Liver (tissue), 9 donors: ENCODE measurements around the gene CAPSL. TPM values are rescaled to one million over a fixed set of nuclear protein-coding genes. Genes with fewer than 3 reads are reported as not detected.
"Not testable (repeated sequence)": the region's sequence is repeated elsewhere in the genome, so short reads cannot be mapped to it uniquely, and the experiment has no call there.

Experiments
- DNase-seq: peaks from one replicate; pipeline ENCODE4 v3.0.0-alpha.2; 2017; ENCODE audit warnings: low spot score
- H3K27ac ChIP-seq, 2 donors: one replicate each; pipeline ENCODE4 v1.7.0; 2013; ENCODE audit warnings: inconsistent platforms in 2 of 2, low read length in 2 of 2, control low read depth in 1 of 2, low read depth in 1 of 2, mild to moderate bottlenecking in 1 of 2
- H3K27me3 ChIP-seq, 4 donors: one replicate each; pipeline versions ENCODE4 v1.6.1 to v1.7.0; 2013; ENCODE audit warnings: low read length in 3 of 4, inconsistent platforms in 1 of 4, mild to moderate bottlenecking in 1 of 4, moderate library complexity in 1 of 4; ENCODE audit not compliant: control insufficient read depth in 4 of 4, insufficient read depth in 4 of 4
- H3K36me3 ChIP-seq, 4 donors: one replicate each; pipeline versions ENCODE4 v1.6.1 to v1.7.0; 2013; ENCODE audit warnings: low read length in 3 of 4, mild to moderate bottlenecking in 3 of 4, low read depth in 1 of 4, moderate library complexity in 1 of 4; ENCODE audit not compliant: control insufficient read depth in 4 of 4, insufficient read depth in 3 of 4
- H3K4me1 ChIP-seq, 4 donors: one replicate each; pipeline versions ENCODE4 v1.6.1 to v1.7.0; 2013; ENCODE audit warnings: low read length in 3 of 4, mild to moderate bottlenecking in 3 of 4, moderate library complexity in 1 of 4; ENCODE audit not compliant: control insufficient read depth in 4 of 4, insufficient read depth in 4 of 4
- H3K4me3 ChIP-seq, 3 donors: one replicate each; pipeline versions ENCODE4 v1.6.1 to v1.7.0; 2013; ENCODE audit warnings: low read length in 3 of 3, control low read depth in 1 of 3, low read depth in 1 of 3, mild to moderate bottlenecking in 1 of 3
- H3K9ac ChIP-seq, 2 donors: one replicate each; pipeline ENCODE4 v1.7.0; 2013; ENCODE audit warnings: low read length in 2 of 2, mild to moderate bottlenecking in 2 of 2, moderate library complexity in 2 of 2, control low read depth in 1 of 2, low read depth in 1 of 2
- H3K9me3 ChIP-seq, 4 donors: one replicate each; pipeline versions ENCODE4 v1.6.1 to v1.7.0; 2013; ENCODE audit warnings: low read length in 3 of 4; ENCODE audit not compliant: control insufficient read depth in 4 of 4
- ATF3 ChIP-seq: IDR thresholded peaks from 2 replicates; pipeline ENCODE4 v1.6.1; 2016; ENCODE audit warnings: antibody characterized with exemption
- EGR1 ChIP-seq, 2 donors: IDR thresholded peaks; 2 replicates each; pipeline ENCODE4 v1.6.1; 2016 to 2018; ENCODE audit warnings: antibody characterized with exemption in 2 of 2, low read depth in 2 of 2
- FOXA1 ChIP-seq: IDR thresholded peaks from 2 replicates; pipeline ENCODE4 v1.6.1; 2016; ENCODE audit warnings: antibody characterized with exemption
- FOXA2 ChIP-seq: IDR thresholded peaks from 2 replicates; pipeline ENCODE4 v1.6.1; 2016; ENCODE audit warnings: antibody characterized with exemption
- HNF4A ChIP-seq, 2 donors: conservative IDR thresholded peaks; 2 replicates each; pipeline ENCODE4 v1.6.1; 2016; ENCODE audit warnings: antibody characterized with exemption in 2 of 2, mild to moderate bottlenecking in 2 of 2
- HNF4G ChIP-seq: IDR thresholded peaks from 2 replicates; pipeline ENCODE4 v1.6.1; 2016; ENCODE audit warnings: antibody characterized with exemption
- JUND ChIP-seq, 2 donors: IDR thresholded peaks; 2 replicates each; pipeline ENCODE4 v1.6.1; 2016; ENCODE audit warnings: antibody characterized with exemption in 2 of 2
- RXRA ChIP-seq, 2 donors: IDR thresholded peaks; 2 replicates each; pipeline ENCODE4 v1.6.1; 2017 to 2018; ENCODE audit warnings: antibody characterized with exemption in 2 of 2, mild to moderate bottlenecking in 1 of 2
- SP1 ChIP-seq: IDR thresholded peaks from 2 replicates; pipeline ENCODE4 v1.6.1; 2018; ENCODE audit warnings: antibody characterized with exemption, mild to moderate bottlenecking
- YY1 ChIP-seq: IDR thresholded peaks from 2 replicates; pipeline ENCODE4 v1.6.1; 2016; ENCODE audit warnings: antibody characterized with exemption, mild to moderate bottlenecking
- WGBS: extraction: QIAGEN DNeasy Blood & Tissue Kit; methylation state at CpG from one replicate; pipeline ENCODE4 v1.1.7; 2013; 5-methylcytosine and 5-hydroxymethylcytosine counted together
- polyA plus RNA-seq, 2 donors: library from polyadenylated mRNA; stranded (reverse) in 1 of 2; unstranded in 1 of 2; fragments of 200-250 nt in 1 of 2; fragments of >200 nt in 1 of 2; fragmentation: Nextera tagmentation in 1 of 2; extraction: Ambion mirVana in 1 of 2; gene quantifications; one replicate each; pipeline versions ENCODE4 v1.2.1 to v1.2.3, GENCODE V29; 2013 to 2015
- total RNA-seq, 2 donors: library from RNA; depleted of rRNA; stranded (reverse); fragments of >200 nt; gene quantifications; one replicate each; pipeline ENCODE4 v1.2.3, GENCODE V29; 2014
- TF ChIP-seq, protein P1 (sequence below): IDR thresholded peaks from 2 replicates; pipeline ENCODE4 v1.6.1; 2016; ENCODE audit warnings: antibody characterized with exemption, mild to moderate bottlenecking
- TF ChIP-seq, protein P2 (sequence below): fragments of 150-350 bp; IDR thresholded peaks from 2 replicates; pipeline ENCODE4 v1.5.1; 2017; ENCODE audit warnings: improper control_type of control experiment, low read depth, low read length; ENCODE audit not compliant: missing input control
- TF ChIP-seq, protein P3 (sequence below): IDR thresholded peaks from 2 replicates; pipeline ENCODE4 v1.6.1; 2016; ENCODE audit warnings: antibody characterized with exemption
- TF ChIP-seq, protein P4 (sequence below): IDR thresholded peaks from 2 replicates; pipeline ENCODE4 v1.6.1; 2016; ENCODE audit warnings: antibody characterized with exemption
- donor health status: healthy.
- donor health status: healthy.
- donor health status: healthy.
- donor health status: healthy.
- donor health status: healthy.

Gene CAPSL
- total and polyA plus RNA-seq, 4 donors, result 0.37 TPM; not detected in 3

DNA sequence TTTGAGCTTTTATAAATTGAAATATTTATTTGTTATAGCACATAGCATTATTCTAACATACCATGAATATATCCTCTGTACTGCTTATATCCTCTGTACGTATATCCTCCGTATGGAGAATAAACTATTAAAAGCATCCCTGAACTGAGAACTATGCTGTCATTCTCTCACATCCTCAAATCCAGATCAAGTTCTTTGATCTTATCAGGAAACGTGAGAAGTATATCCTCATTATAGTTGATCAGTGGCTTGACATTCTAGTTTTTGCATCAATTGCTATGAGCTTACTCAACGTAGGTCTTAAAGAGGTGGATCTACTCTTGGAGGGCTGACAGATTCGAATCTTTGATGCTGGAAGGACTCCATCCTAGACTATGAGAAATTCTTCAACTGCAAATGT lies 44.3 kb downstream of the CAPSL start:
- no peak for DNase-seq
- no peaks in the 10 kb centered on the region for H3K27me3 ChIP-seq
- H3K36me3 ChIP-seq, result no peaks in the 10 kb centered on the region
- no peak overlapping the region for H3K27ac ChIP-seq
- H3K4me3 ChIP-seq, result no peak overlapping the region
- H3K4me1 ChIP-seq, result no peaks in the 10 kb centered on the region
- 79% methylated on average over 5 of the region's 5 CpGs for WGBS
- TF ChIP-seq SP1 (no peak), HNF4G (no peak), ATF3 (no peak), RXRA (IDR thresholded peaks at IDR 0.05) (no peak), FOXA2 (no peak), EGR1 (IDR thresholded peaks at IDR 0.05; ENCODE audit: low read depth in 2 of 2) (no peak), FOXA1 (no peak), JUND (IDR thresholded peaks at IDR 0.05) (no peak), HNF4A (conservative IDR thresholded peaks at IDR 0.05) (no peak), YY1 (no peak)
- TF ChIP-seq, protein P1, sequence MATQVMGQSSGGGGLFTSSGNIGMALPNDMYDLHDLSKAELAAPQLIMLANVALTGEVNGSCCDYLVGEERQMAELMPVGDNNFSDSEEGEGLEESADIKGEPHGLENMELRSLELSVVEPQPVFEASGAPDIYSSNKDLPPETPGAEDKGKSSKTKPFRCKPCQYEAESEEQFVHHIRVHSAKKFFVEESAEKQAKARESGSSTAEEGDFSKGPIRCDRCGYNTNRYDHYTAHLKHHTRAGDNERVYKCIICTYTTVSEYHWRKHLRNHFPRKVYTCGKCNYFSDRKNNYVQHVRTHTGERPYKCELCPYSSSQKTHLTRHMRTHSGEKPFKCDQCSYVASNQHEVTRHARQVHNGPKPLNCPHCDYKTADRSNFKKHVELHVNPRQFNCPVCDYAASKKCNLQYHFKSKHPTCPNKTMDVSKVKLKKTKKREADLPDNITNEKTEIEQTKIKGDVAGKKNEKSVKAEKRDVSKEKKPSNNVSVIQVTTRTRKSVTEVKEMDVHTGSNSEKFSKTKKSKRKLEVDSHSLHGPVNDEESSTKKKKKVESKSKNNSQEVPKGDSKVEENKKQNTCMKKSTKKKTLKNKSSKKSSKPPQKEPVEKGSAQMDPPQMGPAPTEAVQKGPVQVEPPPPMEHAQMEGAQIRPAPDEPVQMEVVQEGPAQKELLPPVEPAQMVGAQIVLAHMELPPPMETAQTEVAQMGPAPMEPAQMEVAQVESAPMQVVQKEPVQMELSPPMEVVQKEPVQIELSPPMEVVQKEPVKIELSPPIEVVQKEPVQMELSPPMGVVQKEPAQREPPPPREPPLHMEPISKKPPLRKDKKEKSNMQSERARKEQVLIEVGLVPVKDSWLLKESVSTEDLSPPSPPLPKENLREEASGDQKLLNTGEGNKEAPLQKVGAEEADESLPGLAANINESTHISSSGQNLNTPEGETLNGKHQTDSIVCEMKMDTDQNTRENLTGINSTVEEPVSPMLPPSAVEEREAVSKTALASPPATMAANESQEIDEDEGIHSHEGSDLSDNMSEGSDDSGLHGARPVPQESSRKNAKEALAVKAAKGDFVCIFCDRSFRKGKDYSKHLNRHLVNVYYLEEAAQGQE, result no peak
- TF ChIP-seq, protein P2, sequence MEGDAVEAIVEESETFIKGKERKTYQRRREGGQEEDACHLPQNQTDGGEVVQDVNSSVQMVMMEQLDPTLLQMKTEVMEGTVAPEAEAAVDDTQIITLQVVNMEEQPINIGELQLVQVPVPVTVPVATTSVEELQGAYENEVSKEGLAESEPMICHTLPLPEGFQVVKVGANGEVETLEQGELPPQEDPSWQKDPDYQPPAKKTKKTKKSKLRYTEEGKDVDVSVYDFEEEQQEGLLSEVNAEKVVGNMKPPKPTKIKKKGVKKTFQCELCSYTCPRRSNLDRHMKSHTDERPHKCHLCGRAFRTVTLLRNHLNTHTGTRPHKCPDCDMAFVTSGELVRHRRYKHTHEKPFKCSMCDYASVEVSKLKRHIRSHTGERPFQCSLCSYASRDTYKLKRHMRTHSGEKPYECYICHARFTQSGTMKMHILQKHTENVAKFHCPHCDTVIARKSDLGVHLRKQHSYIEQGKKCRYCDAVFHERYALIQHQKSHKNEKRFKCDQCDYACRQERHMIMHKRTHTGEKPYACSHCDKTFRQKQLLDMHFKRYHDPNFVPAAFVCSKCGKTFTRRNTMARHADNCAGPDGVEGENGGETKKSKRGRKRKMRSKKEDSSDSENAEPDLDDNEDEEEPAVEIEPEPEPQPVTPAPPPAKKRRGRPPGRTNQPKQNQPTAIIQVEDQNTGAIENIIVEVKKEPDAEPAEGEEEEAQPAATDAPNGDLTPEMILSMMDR, result no peak
- TF ChIP-seq, protein P3, sequence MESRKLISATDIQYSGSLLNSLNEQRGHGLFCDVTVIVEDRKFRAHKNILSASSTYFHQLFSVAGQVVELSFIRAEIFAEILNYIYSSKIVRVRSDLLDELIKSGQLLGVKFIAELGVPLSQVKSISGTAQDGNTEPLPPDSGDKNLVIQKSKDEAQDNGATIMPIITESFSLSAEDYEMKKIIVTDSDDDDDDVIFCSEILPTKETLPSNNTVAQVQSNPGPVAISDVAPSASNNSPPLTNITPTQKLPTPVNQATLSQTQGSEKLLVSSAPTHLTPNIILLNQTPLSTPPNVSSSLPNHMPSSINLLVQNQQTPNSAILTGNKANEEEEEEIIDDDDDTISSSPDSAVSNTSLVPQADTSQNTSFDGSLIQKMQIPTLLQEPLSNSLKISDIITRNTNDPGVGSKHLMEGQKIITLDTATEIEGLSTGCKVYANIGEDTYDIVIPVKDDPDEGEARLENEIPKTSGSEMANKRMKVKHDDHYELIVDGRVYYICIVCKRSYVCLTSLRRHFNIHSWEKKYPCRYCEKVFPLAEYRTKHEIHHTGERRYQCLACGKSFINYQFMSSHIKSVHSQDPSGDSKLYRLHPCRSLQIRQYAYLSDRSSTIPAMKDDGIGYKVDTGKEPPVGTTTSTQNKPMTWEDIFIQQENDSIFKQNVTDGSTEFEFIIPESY, result no peak
- TF ChIP-seq, protein P4, sequence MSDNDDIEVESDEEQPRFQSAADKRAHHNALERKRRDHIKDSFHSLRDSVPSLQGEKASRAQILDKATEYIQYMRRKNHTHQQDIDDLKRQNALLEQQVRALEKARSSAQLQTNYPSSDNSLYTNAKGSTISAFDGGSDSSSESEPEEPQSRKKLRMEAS, result no peak
- no peak overlapping the region for H3K9ac ChIP-seq
- H3K9me3 ChIP-seq, result no peaks in the 10 kb centered on the region

- not testable (repeated sequence) for DNase-seq, H3K27me3 ChIP-seq, H3K4me3 ChIP-seq, H3K9ac ChIP-seq, H3K4me1 ChIP-seq, H3K36me3 ChIP-seq, H3K9me3 ChIP-seq, H3K27ac ChIP-seq
- 96% methylated on average over 23 of the region's 23 CpGs for WGBS
Observed at GRCh38 chr5:35892799-35893198, 45.6 kb downstream of the CAPSL start.
